Cardiac atrium fibroblast (primary cell): ENCODE results near the gene KCNA1. TPM values are rescaled to one million over a fixed set of nuclear protein-coding genes. Genes with fewer than 3 reads are reported as not detected.

Experiments used
- total RNA-seq: library from RNA; depleted of rRNA; stranded (reverse); fragments of >200 nt; gene quantifications from 2 replicates; pipeline ENCODE4 v1.2.3, GENCODE V29; 2015

Gene KCNA1
- total RNA-seq: not detected in 2 replicates

GRCh38 chr12:4909734-4910501 lies at the start of gene KCNA1:
Gene KCNA1 (plus strand): TSS chr12:4909905. CDS start chr12:4911379, 1,474 bp downstream.

Other genes starting within 250 kb of the KCNA1 start
- gene GALNT8, start 189.5 kb upstream of the KCNA1 start, total RNA-seq: under 0.01 TPM in 1 of 2 replicates, not detected in the other
- gene KCNA5, start 134.0 kb downstream of the KCNA1 start, total RNA-seq: not detected in 2 replicates